ENCODE data around the gene MSS51. TPM values are rescaled to one million over a fixed set of nuclear protein-coding genes. Genes with fewer than 3 reads are reported as not detected.

MSS51 gene
- total RNA-seq, 2 donors from 2014 or later, result 3.9 to 4.0 TPM

- Histone ChIP-seq H3K4me3 (ENCODE audit: low read length) (no peak overlapping the region), H3K9me3 (ENCODE audit: control insufficient read depth, low read length) (no peaks in the 10 kb centered on the region), H3K9ac (ENCODE audit: extremely low read depth, low read length, poor library complexity, severe bottlenecking) (no peak overlapping the region), H3K4me1 (ENCODE audit: control insufficient read depth, insufficient read depth, low read length) (no peaks in the 10 kb centered on the region), H3K27ac (ENCODE audit: low read depth, low read length) (no peak overlapping the region), H3K36me3 (ENCODE audit: control insufficient read depth, insufficient read depth, low read length) (peaks cover 59% of the 10 kb centered on the region), H3K27me3 (ENCODE audit: control insufficient read depth, insufficient read depth, low read length, poor library complexity, severe bottlenecking) (no peaks in the 10 kb centered on the region)
- no peak for DNase-seq
- Mint-ChIP-seq H3K9me3 (no peaks in the 10 kb centered on the region), H3K36me3 (ENCODE audit: low read depth) (peaks cover 51% of the 10 kb centered on the region), H3K27me3 (ENCODE audit: insufficient read depth) (no peaks in the 10 kb centered on the region), H3K4me3 (no peak overlapping the region), H3K27ac (no peak overlapping the region), H3K4me1 (no peaks in the 10 kb centered on the region)
- TF ChIP-seq, protein P1, sequence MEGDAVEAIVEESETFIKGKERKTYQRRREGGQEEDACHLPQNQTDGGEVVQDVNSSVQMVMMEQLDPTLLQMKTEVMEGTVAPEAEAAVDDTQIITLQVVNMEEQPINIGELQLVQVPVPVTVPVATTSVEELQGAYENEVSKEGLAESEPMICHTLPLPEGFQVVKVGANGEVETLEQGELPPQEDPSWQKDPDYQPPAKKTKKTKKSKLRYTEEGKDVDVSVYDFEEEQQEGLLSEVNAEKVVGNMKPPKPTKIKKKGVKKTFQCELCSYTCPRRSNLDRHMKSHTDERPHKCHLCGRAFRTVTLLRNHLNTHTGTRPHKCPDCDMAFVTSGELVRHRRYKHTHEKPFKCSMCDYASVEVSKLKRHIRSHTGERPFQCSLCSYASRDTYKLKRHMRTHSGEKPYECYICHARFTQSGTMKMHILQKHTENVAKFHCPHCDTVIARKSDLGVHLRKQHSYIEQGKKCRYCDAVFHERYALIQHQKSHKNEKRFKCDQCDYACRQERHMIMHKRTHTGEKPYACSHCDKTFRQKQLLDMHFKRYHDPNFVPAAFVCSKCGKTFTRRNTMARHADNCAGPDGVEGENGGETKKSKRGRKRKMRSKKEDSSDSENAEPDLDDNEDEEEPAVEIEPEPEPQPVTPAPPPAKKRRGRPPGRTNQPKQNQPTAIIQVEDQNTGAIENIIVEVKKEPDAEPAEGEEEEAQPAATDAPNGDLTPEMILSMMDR (conservative IDR thresholded peaks at IDR 0.05), result no peak
- 91 to 100% methylated on average over 2 to 3 of the region's 3 CpGs for WGBS, 2 experiments (ENCODE audit: insufficient coverage in 1 of 2, insufficient read length in 1 of 2)
Observed at GRCh38 chr10:73424478-73424877, 8.9 kb downstream of the MSS51 start.

- H3K4me1 ChIP-seq (ENCODE audit: control insufficient read depth, insufficient read depth, low read length), result no peaks in the 10 kb centered on the region
- H3K27ac ChIP-seq (ENCODE audit: low read depth, low read length), result no peak overlapping the region
- no peak for DNase-seq
- H3K27me3 ChIP-seq (ENCODE audit: control insufficient read depth, insufficient read depth, low read length, poor library complexity, severe bottlenecking), result no peaks in the 10 kb centered on the region
- peaks cover 54% of the 10 kb centered on the region for H3K36me3 ChIP-seq (ENCODE audit: control insufficient read depth, insufficient read depth, low read length)
- Mint-ChIP-seq H3K4me3 (no peak overlapping the region), H3K27me3 (ENCODE audit: insufficient read depth) (no peaks in the 10 kb centered on the region), H3K4me1 (peaks cover 3% of the 10 kb centered on the region), H3K9me3 (no peaks in the 10 kb centered on the region), H3K27ac (no peak overlapping the region), H3K36me3 (ENCODE audit: low read depth) (peaks cover 51% of the 10 kb centered on the region)
- H3K9me3 ChIP-seq (ENCODE audit: control insufficient read depth, low read length), result no peaks in the 10 kb centered on the region
- TF ChIP-seq, protein P1 (conservative IDR thresholded peaks at IDR 0.05), result no peak
- no peak overlapping the region for H3K9ac ChIP-seq (ENCODE audit: extremely low read depth, low read length, poor library complexity, severe bottlenecking)
- no peak overlapping the region for H3K4me3 ChIP-seq (ENCODE audit: low read length)
Observed at GRCh38 chr10:73423309-73423708, 10.1 kb downstream of the MSS51 start.

- H3K9ac ChIP-seq (ENCODE audit: extremely low read depth, low read length, poor library complexity, severe bottlenecking), result no peak overlapping the region
- no peak overlapping the region for H3K27ac ChIP-seq (ENCODE audit: low read depth, low read length)
- no peak overlapping the region for H3K4me3 Mint-ChIP-seq
- H3K4me1 ChIP-seq (ENCODE audit: control insufficient read depth, insufficient read depth, low read length), result no peaks in the 10 kb centered on the region
- no peak overlapping the region for H3K27ac Mint-ChIP-seq
- H3K9me3 ChIP-seq (ENCODE audit: control insufficient read depth, low read length), result no peaks in the 10 kb centered on the region
- no peaks in the 10 kb centered on the region for H3K9me3 Mint-ChIP-seq
- no peak overlapping the region for H3K4me3 ChIP-seq (ENCODE audit: low read length)
- H3K27me3 Mint-ChIP-seq (ENCODE audit: insufficient read depth), result no peaks in the 10 kb centered on the region
- H3K36me3 Mint-ChIP-seq (ENCODE audit: low read depth), result peaks cover 3% of the 10 kb centered on the region
- DNase-seq, result no peak
- H3K4me1 Mint-ChIP-seq, result peaks cover 10% of the 10 kb centered on the region
- H3K27me3 ChIP-seq (ENCODE audit: control insufficient read depth, insufficient read depth, low read length, poor library complexity, severe bottlenecking), result no peaks in the 10 kb centered on the region
- no peaks in the 10 kb centered on the region for H3K36me3 ChIP-seq (ENCODE audit: control insufficient read depth, insufficient read depth, low read length)
- TF ChIP-seq, protein P1 (conservative IDR thresholded peaks at IDR 0.05), result no peak
- WGBS, 2 experiments (ENCODE audit: insufficient coverage in 1 of 2, insufficient read length in 1 of 2), result 80 to 98% methylated on average over 1 to 3 of the region's 3 CpGs
Observed at GRCh38 chr10:73416571-73416970, 16.8 kb downstream of the MSS51 start.

Measured in endodermal cell (in vitro differentiated cells).